ENCODE data around the gene LAMC2. TPM values are rescaled to one million over a fixed set of nuclear protein-coding genes. Genes with fewer than 3 reads are reported as not detected.

Gene LAMC2
- total RNA-seq, 1 experiment from 2014 or later: 642 TPM

- CTCF ChIA-PET: no interaction called here
- peaks cover 94% of the 10 kb centered on the region for H3K36me3 Mint-ChIP-seq (ENCODE audit: insufficient read depth, unreplicated experiment)
- TF ChIP-seq CTCF (IDR thresholded peaks at IDR 0.05; ENCODE audit: unreplicated experiment): no peak
- peaks cover 28% of the 10 kb centered on the region for H3K4me1 Mint-ChIP-seq (ENCODE audit: low read depth, unreplicated experiment)
- no peaks in the 10 kb centered on the region for H3K9me3 Mint-ChIP-seq (ENCODE audit: low read depth, unreplicated experiment)
- BruUV-seq (replicated peaks): no TSS peak
- no peak overlapping the region for H3K4me3 Mint-ChIP-seq (ENCODE audit: low read depth, unreplicated experiment)
- intact Hi-C loops (cut with micrococcal nuclease; ENCODE audit: unreplicated experiment): no loop called here
- H3K27me3 Mint-ChIP-seq (ENCODE audit: unreplicated experiment): no peaks in the 10 kb centered on the region
- no peak for DNase-seq
- H3K27ac Mint-ChIP-seq (ENCODE audit: unreplicated experiment): peak overlapping the region; percentile 71
Measured at GRCh38 chr1:183237046-183237445, 51.0 kb downstream of the LAMC2 start.

- Mint-ChIP-seq H3K9me3 (ENCODE audit: low read depth, unreplicated experiment) (no peaks in the 10 kb centered on the region), H3K27me3 (ENCODE audit: unreplicated experiment) (no peaks in the 10 kb centered on the region), H3K36me3 (ENCODE audit: insufficient read depth, unreplicated experiment) (peaks cover 94% of the 10 kb centered on the region), H3K4me1 (ENCODE audit: low read depth, unreplicated experiment) (peaks cover 20% of the 10 kb centered on the region), H3K4me3 (ENCODE audit: low read depth, unreplicated experiment) (no peak overlapping the region), H3K27ac (ENCODE audit: unreplicated experiment) (no peak overlapping the region)
- BruUV-seq (replicated peaks): no TSS peak
- no peak for TF ChIP-seq CTCF (IDR thresholded peaks at IDR 0.05; ENCODE audit: unreplicated experiment)
- intact Hi-C loops (cut with micrococcal nuclease; ENCODE audit: unreplicated experiment): no loop called here
- no peak for DNase-seq
- CTCF ChIA-PET: no interaction called here
Measured at GRCh38 chr1:183238071-183238470, 52.0 kb downstream of the LAMC2 start.

- no peak overlapping the region for H3K27ac Mint-ChIP-seq (ENCODE audit: unreplicated experiment)
- no peak for DNase-seq
- H3K36me3 Mint-ChIP-seq (ENCODE audit: insufficient read depth, unreplicated experiment): peaks cover 95% of the 10 kb centered on the region
- H3K4me1 Mint-ChIP-seq (ENCODE audit: low read depth, unreplicated experiment): peaks cover 16% of the 10 kb centered on the region
- no peaks in the 10 kb centered on the region for H3K9me3 Mint-ChIP-seq (ENCODE audit: low read depth, unreplicated experiment)
- no peak overlapping the region for H3K4me3 Mint-ChIP-seq (ENCODE audit: low read depth, unreplicated experiment)
- no peak for TF ChIP-seq CTCF (IDR thresholded peaks at IDR 0.05; ENCODE audit: unreplicated experiment)
- BruUV-seq (replicated peaks): no TSS peak
- intact Hi-C loops (cut with micrococcal nuclease; ENCODE audit: unreplicated experiment): no loop called here
- CTCF ChIA-PET: no interaction called here
- no peaks in the 10 kb centered on the region for H3K27me3 Mint-ChIP-seq (ENCODE audit: unreplicated experiment)
Measured at GRCh38 chr1:183239220-183239742, 53.2 kb downstream of the LAMC2 start.

- Mint-ChIP-seq H3K9me3 (ENCODE audit: low read depth, unreplicated experiment) (no peaks in the 10 kb centered on the region), H3K36me3 (ENCODE audit: insufficient read depth, unreplicated experiment) (peaks cover 95% of the 10 kb centered on the region), H3K27ac (ENCODE audit: unreplicated experiment) (no peak overlapping the region), H3K4me1 (ENCODE audit: low read depth, unreplicated experiment) (peaks cover 9% of the 10 kb centered on the region), H3K27me3 (ENCODE audit: unreplicated experiment) (no peaks in the 10 kb centered on the region), H3K4me3 (ENCODE audit: low read depth, unreplicated experiment) (no peak overlapping the region)
- intact Hi-C loops (cut with micrococcal nuclease; ENCODE audit: unreplicated experiment): no loop called here
- CTCF ChIA-PET: no interaction called here
- BruUV-seq (replicated peaks): TSS peak; percentile 56
- DNase-seq: no peak
- TF ChIP-seq CTCF (IDR thresholded peaks at IDR 0.05; ENCODE audit: unreplicated experiment): no peak
Measured at GRCh38 chr1:183239793-183240525, 53.9 kb downstream of the LAMC2 start.
